Mesendoderm (in vitro differentiated cells): ENCODE data around the gene TREML2.

ENCODE experiments used
- DNase-seq: peaks from one replicate; pipeline ENCODE4 v3.0.0; 2013
- H2AK5ac ChIP-seq: 2 replicates; pipeline ENCODE4 v1.6.1; 2013; ENCODE audit warnings: low read length, inconsistent platforms
- H2BK120ac ChIP-seq: 2 replicates; pipeline ENCODE4 v1.6.1; 2013; ENCODE audit warnings: low read depth, mild to moderate bottlenecking, low read length, moderate library complexity, mixed read lengths
- H2BK15ac ChIP-seq: replicated peaks from 2 replicates; pipeline ENCODE4 v1.6.1; 2013; ENCODE audit warnings: low read depth, mild to moderate bottlenecking, moderate library complexity
- H2BK5ac ChIP-seq: 2 replicates; pipeline ENCODE4 v1.6.1; 2013; ENCODE audit warnings: low read length, inconsistent platforms
- H3K18ac ChIP-seq: 2 replicates; pipeline ENCODE4 v1.6.1; 2013; ENCODE audit warnings: mild to moderate bottlenecking, low read length, mixed read lengths
- H3K23ac ChIP-seq: one replicate; pipeline ENCODE4 v1.6.1; 2013; ENCODE audit warnings: low read length
- H3K27ac ChIP-seq: 2 replicates; pipeline ENCODE4 v1.5.1; 2013; ENCODE audit warnings: low read depth, mild to moderate bottlenecking, inconsistent platforms, low read length, moderate library complexity
- H3K27me3 ChIP-seq: 2 replicates; pipeline ENCODE4 v1.6.1; 2013; ENCODE audit warnings: low read length, control low read depth, mild to moderate bottlenecking, inconsistent platforms; ENCODE audit not compliant: insufficient read depth, poor library complexity
- H3K36me3 ChIP-seq: 2 replicates; pipeline ENCODE4 v1.6.1; 2013; ENCODE audit warnings: low read length, inconsistent platforms; ENCODE audit not compliant: control insufficient read depth, insufficient read depth
- H3K4ac ChIP-seq: one replicate; pipeline ENCODE4 v1.6.1; 2013; ENCODE audit warnings: low read depth, mild to moderate bottlenecking, low read length, moderate library complexity
- H3K4me1 ChIP-seq: 2 replicates; pipeline ENCODE4 v1.6.1; 2013; ENCODE audit warnings: low read depth, low read length, inconsistent platforms; ENCODE audit not compliant: control insufficient read depth
- H3K4me2 ChIP-seq: 2 replicates; pipeline ENCODE4 v1.6.1; 2013; ENCODE audit warnings: low read length
- H3K4me3 ChIP-seq: 2 replicates; pipeline ENCODE4 v1.5.1; 2013; ENCODE audit warnings: mild to moderate bottlenecking, low read length
- H3K56ac ChIP-seq: one replicate; pipeline ENCODE4 v1.6.1; 2013; ENCODE audit warnings: low read length
- H3K79me1 ChIP-seq: 2 replicates; pipeline ENCODE4 v1.6.1; 2013; ENCODE audit warnings: low read length, inconsistent platforms
- H3K79me2 ChIP-seq: 2 replicates; pipeline ENCODE4 v1.6.1; 2013; ENCODE audit warnings: mild to moderate bottlenecking, low read length; ENCODE audit not compliant: control insufficient read depth, insufficient read depth
- H3K9ac ChIP-seq: 2 replicates; pipeline ENCODE4 v1.6.1; 2013; ENCODE audit warnings: low read length, inconsistent platforms
- H4K5ac ChIP-seq: one replicate; pipeline ENCODE4 v1.6.1; 2013; ENCODE audit warnings: low read length
- H4K8ac ChIP-seq: one replicate; pipeline ENCODE4 v1.6.1; 2013; ENCODE audit warnings: low read depth, mild to moderate bottlenecking, control low read depth, low read length, moderate library complexity
- whole genome bisulfite sequencing: extraction: QIAGEN DNeasy Blood & Tissue Kit; methylation state at CpG from one replicate; pipeline ENCODE4 v1.1.7; 2013; ENCODE audit warnings: low lambda C conversion rate, missing lambda C conversion rate; ENCODE audit not compliant: insufficient coverage; ENCODE audit errors: extremely low coverage; 5-methylcytosine and 5-hydroxymethylcytosine counted together

The TREML2 gene

GRCh38 chr6:41157323-41157722, 43.6 kb downstream of the TREML2 start:
- H3K18ac ChIP-seq: no peak overlapping the region
- H3K4ac ChIP-seq: no peak overlapping the region
- no peak overlapping the region for H3K27ac ChIP-seq
- no peak overlapping the region for H2BK15ac ChIP-seq
- H3K4me2 ChIP-seq: no peak overlapping the region
- no peak for DNase-seq
- H3K56ac ChIP-seq: no peak overlapping the region
- H3K79me1 ChIP-seq: no peaks in the 10 kb centered on the region
- WGBS: no CpG with 5 or more reads among the region's 5 CpGs
- H3K4me1 ChIP-seq: peaks cover 7% of the 10 kb centered on the region
- H3K23ac ChIP-seq: no peak overlapping the region
- no peak overlapping the region for H4K5ac ChIP-seq
- no peak overlapping the region for H2BK5ac ChIP-seq
- no peak overlapping the region for H3K9ac ChIP-seq
- H3K36me3 ChIP-seq: no peaks in the 10 kb centered on the region
- no peaks in the 10 kb centered on the region for H3K79me2 ChIP-seq
- no peak overlapping the region for H4K8ac ChIP-seq
- H2AK5ac ChIP-seq: no peak overlapping the region
- H2BK120ac ChIP-seq: no peak overlapping the region
- H3K27me3 ChIP-seq: no peaks in the 10 kb centered on the region
- no peak overlapping the region for H3K4me3 ChIP-seq

DNA sequence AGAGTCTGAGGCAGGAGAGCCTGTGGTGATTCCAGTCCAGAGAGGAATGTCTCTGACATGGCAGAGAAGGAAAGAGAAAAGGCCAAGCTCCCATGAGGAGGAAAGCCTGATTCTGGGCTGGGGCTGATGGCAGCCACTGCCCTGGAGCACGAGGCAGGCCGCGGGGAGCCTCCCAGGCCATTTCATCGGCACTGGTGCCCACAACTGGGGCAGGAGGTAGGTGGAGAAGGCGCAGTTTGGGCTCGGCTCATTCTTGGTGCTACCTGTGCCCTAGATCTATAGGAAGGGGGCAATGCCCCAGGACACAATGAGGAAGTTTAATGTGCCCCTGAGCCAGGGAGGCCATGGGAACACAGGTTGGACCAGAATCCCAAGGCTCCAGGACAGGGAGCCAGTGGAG, 44.2 kb downstream of the TREML2 start:
- Histone ChIP-seq H3K23ac (no peak overlapping the region), H3K4ac (no peak overlapping the region), H3K36me3 (no peaks in the 10 kb centered on the region), H2BK120ac (no peak overlapping the region), H4K8ac (no peak overlapping the region), H3K79me1 (no peaks in the 10 kb centered on the region), H3K56ac (no peak overlapping the region), H2BK5ac (no peak overlapping the region), H3K79me2 (no peaks in the 10 kb centered on the region), H3K18ac (no peak overlapping the region), H3K4me2 (no peak overlapping the region), H4K5ac (no peak overlapping the region), H3K27me3 (no peaks in the 10 kb centered on the region), H2AK5ac (no peak overlapping the region), H3K4me3 (no peak overlapping the region), H3K4me1 (peaks cover 7% of the 10 kb centered on the region), H2BK15ac (no peak overlapping the region), H3K9ac (no peak overlapping the region), H3K27ac (no peak overlapping the region)
- no peak for DNase-seq
- no CpG with 5 or more reads among the region's 6 CpGs for WGBS

DNA sequence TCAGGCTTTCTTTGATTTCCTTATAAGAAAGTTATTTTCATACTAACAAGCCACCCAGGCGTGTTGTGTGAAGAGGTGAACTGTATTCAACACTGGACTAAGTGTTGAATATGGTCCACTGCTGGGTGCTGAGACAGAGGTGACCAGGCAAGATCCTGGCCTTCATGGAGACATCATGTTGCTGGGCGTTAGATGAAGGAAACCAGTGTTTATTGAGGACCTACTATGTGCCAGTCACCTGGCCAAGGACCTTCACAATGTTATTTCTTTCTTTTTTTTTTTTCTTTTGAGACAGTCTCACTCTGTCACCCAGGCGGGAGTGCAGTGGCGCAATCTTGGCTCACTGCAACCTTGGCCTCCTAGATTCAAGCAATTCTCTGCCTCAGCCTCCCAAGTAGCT, 44.9 kb downstream of the TREML2 start:
- DNase-seq: no peak
- Histone ChIP-seq H3K4me3 (no peak overlapping the region), H3K36me3 (no peaks in the 10 kb centered on the region), H3K4ac (no peak overlapping the region), H3K4me1 (peaks cover 7% of the 10 kb centered on the region), H3K27me3 (no peaks in the 10 kb centered on the region), H3K79me2 (no peaks in the 10 kb centered on the region), H2BK15ac (no peak overlapping the region), H4K8ac (no peak overlapping the region), H3K27ac (no peak overlapping the region), H3K4me2 (no peak overlapping the region), H2BK5ac (no peak overlapping the region), H3K23ac (no peak overlapping the region), H3K79me1 (no peaks in the 10 kb centered on the region), H3K9ac (no peak overlapping the region), H3K18ac (no peak overlapping the region), H3K56ac (no peak overlapping the region), H2BK120ac (no peak overlapping the region), H2AK5ac (no peak overlapping the region), H4K5ac (no peak overlapping the region)
- WGBS: no CpG with 5 or more reads among the region's 4 CpGs

GRCh38 chr6:41155132-41155805, 45.7 kb downstream of the TREML2 start:
- Histone ChIP-seq H3K18ac (no peak overlapping the region), H3K56ac (no peak overlapping the region), H3K27me3 (no peaks in the 10 kb centered on the region), H2BK120ac (no peak overlapping the region), H3K4me1 (peaks cover 7% of the 10 kb centered on the region), H3K79me1 (no peaks in the 10 kb centered on the region), H2BK5ac (no peak overlapping the region), H3K79me2 (no peaks in the 10 kb centered on the region), H3K27ac (no peak overlapping the region), H2AK5ac (no peak overlapping the region), H3K36me3 (no peaks in the 10 kb centered on the region), H3K4me2 (no peak overlapping the region), H3K4ac (no peak overlapping the region), H2BK15ac (no peak overlapping the region), H3K23ac (no peak overlapping the region), H4K5ac (no peak overlapping the region), H4K8ac (no peak overlapping the region), H3K4me3 (no peak overlapping the region), H3K9ac (no peak overlapping the region)
- WGBS: no CpG with 5 or more reads among the region's 7 CpGs
- no peak for DNase-seq

DNA sequence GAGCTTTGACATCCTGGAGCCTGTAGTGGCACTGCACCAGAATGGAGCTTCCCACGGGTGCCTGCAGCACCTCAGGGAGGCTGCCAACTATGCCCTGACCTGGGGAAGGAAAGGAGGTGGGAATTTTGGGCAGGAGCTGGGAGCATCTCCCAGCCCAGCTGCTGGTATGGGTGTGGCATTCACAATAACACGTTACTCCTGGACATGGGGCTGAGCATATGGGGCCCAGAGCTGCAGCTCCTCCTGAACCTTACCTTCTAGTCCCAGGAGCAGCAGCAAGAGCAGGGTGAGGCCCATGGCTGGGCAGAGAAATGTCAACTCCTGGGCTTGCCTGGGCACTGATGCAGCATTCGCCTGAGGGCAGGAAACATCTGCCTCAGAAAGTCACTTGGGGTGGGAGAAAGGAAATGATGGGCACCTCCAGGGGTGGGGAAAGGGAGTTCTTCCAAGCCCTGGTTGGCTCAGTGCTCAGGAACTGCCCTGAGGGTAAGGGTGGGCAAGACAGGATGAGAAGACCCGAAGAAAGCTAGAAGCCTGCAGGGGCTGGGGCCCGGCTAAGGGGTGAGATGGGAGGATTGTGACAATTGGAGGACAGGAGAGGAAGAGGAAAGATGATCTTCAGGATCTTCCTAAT, 46.8 kb downstream of the TREML2 start, which contains the start of gene TREML1:
TREML1 (minus strand) TSS at position 356 of the 634 bp plus-strand sequence; CDS start at position 297, 59 bp downstream.
- H3K79me1 ChIP-seq: no peaks in the 10 kb centered on the region
- H3K4ac ChIP-seq: no peak within 1 kb of the TSS
- no CpG with 5 or more reads among the region's 5 CpGs for WGBS
- H3K4me2 ChIP-seq: no peak within 1 kb of the TSS
- no peak within 1 kb of the TSS for H3K9ac ChIP-seq
- no peaks in the 10 kb centered on the region for H3K27me3 ChIP-seq
- peak within 1 kb of the TSS; percentile 57 for H2AK5ac ChIP-seq
- H3K4me3 ChIP-seq: no peak within 1 kb of the TSS
- DNase-seq: no peak
- no peak within 1 kb of the TSS for H4K8ac ChIP-seq
- peak within 1 kb of the TSS; percentile 17 for H2BK5ac ChIP-seq
- H3K56ac ChIP-seq: no peak within 1 kb of the TSS
- H3K4me1 ChIP-seq: peaks cover 7% of the 10 kb centered on the region
- H3K27ac ChIP-seq: no peak within 1 kb of the TSS
- no peaks in the 10 kb centered on the region for H3K79me2 ChIP-seq
- no peak within 1 kb of the TSS for H3K18ac ChIP-seq
- no peak within 1 kb of the TSS for H2BK15ac ChIP-seq
- H3K36me3 ChIP-seq: no peaks in the 10 kb centered on the region
- no peak within 1 kb of the TSS for H3K23ac ChIP-seq
- H2BK120ac ChIP-seq: no peak within 1 kb of the TSS
- H4K5ac ChIP-seq: peak within 1 kb of the TSS; percentile 44
